BE2C (cell line): ENCODE data around the gene TRPM5.

Experiments used
- DNase-seq: peaks from one replicate; pipeline ENCODE4 v3.0.0-alpha.2; 2020
- H3K27me3 ChIP-seq: fragments of 250-450 bp; sonication (Bioruptor Pico); 2 replicates; pipeline ENCODE4 v1.5.1; 2020; ENCODE audit warnings: mild to moderate bottlenecking
- H3K36me3 ChIP-seq: fragments of 250-450 bp; sonication (Bioruptor Pico); 2 replicates; pipeline ENCODE4 v1.5.1; 2020; ENCODE audit warnings: mild to moderate bottlenecking
- H3K4me1 ChIP-seq: fragments of 250-450 bp; sonication (Bioruptor Pico); 2 replicates; pipeline ENCODE4 v1.5.1; 2020
- H3K4me3 ChIP-seq: 2 replicates; pipeline ENCODE4 v1.5.1; 2011; ENCODE audit warnings: low read depth, low read length
- H3K9me3 ChIP-seq: fragments of 250-450 bp; sonication (Bioruptor Pico); 2 replicates; pipeline ENCODE4 v1.5.1; 2020
- CTCF ChIP-seq: IDR thresholded peaks from 2 replicates; pipeline ENCODE4 v1.5.1; 2012; ENCODE audit warnings: mild to moderate bottlenecking, low read depth, low read length

The TRPM5 gene

GRCh38 chr11:2401436-2401984 is 42.8 kb downstream of the TRPM5 start:
- peaks cover 10% of the 10 kb centered on the region for H3K36me3 ChIP-seq
- H3K4me1 ChIP-seq: no peaks in the 10 kb centered on the region; the same call in 1 of the 2 replicates
- no peaks in the 10 kb centered on the region for H3K27me3 ChIP-seq
- no peak for DNase-seq
- H3K9me3 ChIP-seq: no peaks in the 10 kb centered on the region
- peak overlapping the region; percentile 88 for H3K4me3 ChIP-seq
- peak; percentile 16; the same call in 1 of the 2 replicates for TF ChIP-seq CTCF

GRCh38 chr11:2400762-2401435 is 43.4 kb downstream of the TRPM5 start:
- no peaks in the 10 kb centered on the region for H3K27me3 ChIP-seq
- no peaks in the 10 kb centered on the region for H3K9me3 ChIP-seq
- H3K4me1 ChIP-seq: no peaks in the 10 kb centered on the region; the same call in 1 of the 2 replicates
- H3K4me3 ChIP-seq: peak overlapping the region; percentile 88
- TF ChIP-seq CTCF: no peak
- DNase-seq: no peak
- peaks cover 10% of the 10 kb centered on the region for H3K36me3 ChIP-seq

- Histone ChIP-seq H3K9me3 (no peaks in the 10 kb centered on the region), H3K27me3 (no peaks in the 10 kb centered on the region), H3K4me1 (no peaks in the 10 kb centered on the region; the same call in 1 of the 2 replicates), H3K36me3 (peaks cover 10% of the 10 kb centered on the region), H3K4me3 (peak within 1 kb of the TSS; percentile 88)
- peak; percentile 94 for DNase-seq
- peak; percentile 78 for TF ChIP-seq CTCF
Observed at GRCh38 chr11:2400069-2400761, 44.1 kb downstream of the TRPM5 start, which contains the start of gene TSSC4. TSS of gene TSSC4 (plus strand) at chr11:2400750. CDS start at chr11:2402634, 1,884 bp downstream.

- no peak for DNase-seq
- TF ChIP-seq CTCF: no peak
- H3K4me3 ChIP-seq: peak overlapping the region; percentile 67
- no peaks in the 10 kb centered on the region for H3K27me3 ChIP-seq
- no peaks in the 10 kb centered on the region; the same call in 1 of the 2 replicates for H3K4me1 ChIP-seq
- peaks cover 10% of the 10 kb centered on the region for H3K36me3 ChIP-seq
- H3K9me3 ChIP-seq: no peaks in the 10 kb centered on the region
Observed at GRCh38 chr11:2399488-2400068, 44.7 kb downstream of the TRPM5 start.

GRCh38 chr11:2398664-2399355 is 45.5 kb downstream of the TRPM5 start:
- Histone ChIP-seq H3K4me3 (no peak overlapping the region), H3K9me3 (no peaks in the 10 kb centered on the region), H3K36me3 (peaks cover 10% of the 10 kb centered on the region), H3K27me3 (no peaks in the 10 kb centered on the region), H3K4me1 (no peaks in the 10 kb centered on the region; the same call in 1 of the 2 replicates)
- DNase-seq: peak; percentile 43
- peak; percentile 50 for TF ChIP-seq CTCF
